GM12878 (cell line): ENCODE data around the gene RNF112.

Source experiments
- ATF2 ChIP-seq: IDR thresholded peaks from 2 replicates; pipeline ENCODE4 v1.6.1; 2012; ENCODE audit warnings: low read length, inconsistent platforms
- CHD2 ChIP-seq: IDR thresholded peaks from 2 replicates; pipeline ENCODE4 v1.6.1; 2011; ENCODE audit warnings: low read depth, low read length, improper control_type of control experiment, borderline replicate concordance
- MAX ChIP-seq: IDR thresholded peaks from 2 replicates; pipeline ENCODE4 v1.6.1; 2012; ENCODE audit warnings: low read depth, low read length, improper control_type of control experiment
- POLR2A ChIP-seq: IDR thresholded peaks from 2 replicates; pipeline ENCODE4 v1.6.1; 2011; ENCODE audit warnings: low read depth, mild to moderate bottlenecking, low read length
- SMC3 ChIP-seq: IDR thresholded peaks from 2 replicates; pipeline ENCODE4 v1.6.1; 2011; ENCODE audit warnings: low read length, improper control_type of control experiment, borderline replicate concordance

GRCh38 chr17:19376811-19377210 lies 34.2 kb upstream of the RNF112 start:
- TF ChIP-seq SMC3 (no peak), MAX (no peak), POLR2A (no peak), CHD2 (no peak), ATF2 (no peak)
